ENCODE data around the gene PPCS. TPM values are rescaled to one million over a fixed set of nuclear protein-coding genes. Genes with fewer than 3 reads are reported as not detected.
A peak's percentile ranks its signal among the peaks of the same experiment; 100 is the strongest.

The PPCS gene
- total RNA-seq, 1 donor from 2014 or later: 40.0 TPM

DNA sequence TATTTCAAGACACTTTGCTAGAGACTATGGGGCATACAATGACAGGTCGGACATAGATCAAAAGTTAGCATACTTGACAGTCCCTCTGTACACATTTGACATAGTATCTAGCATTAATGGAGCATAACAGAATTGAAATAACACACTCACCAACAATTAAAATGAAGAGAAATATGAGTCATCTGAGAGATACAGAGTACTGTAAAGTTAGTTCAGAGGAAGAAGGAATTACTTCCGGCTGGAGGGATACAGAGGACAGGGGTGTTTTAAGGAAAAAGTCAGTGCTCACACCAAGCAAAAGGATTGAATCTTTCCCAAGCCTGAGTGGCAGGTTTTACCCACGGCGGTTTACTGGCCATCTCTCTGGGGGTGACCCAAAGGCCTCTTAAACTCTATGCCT is 3.0 kb upstream of the PPCS start:
- Mint-ChIP-seq H3K4me3 (no peak overlapping the region), H3K27ac (no peak overlapping the region), H3K4me1 (peaks cover 20% of the 10 kb centered on the region), H3K9me3 (no peaks in the 10 kb centered on the region), H3K36me3 (peaks cover 5% of the 10 kb centered on the region), H3K27me3 (ENCODE audit: low read depth) (no peaks in the 10 kb centered on the region)
- TF ChIP-seq, protein P1, sequence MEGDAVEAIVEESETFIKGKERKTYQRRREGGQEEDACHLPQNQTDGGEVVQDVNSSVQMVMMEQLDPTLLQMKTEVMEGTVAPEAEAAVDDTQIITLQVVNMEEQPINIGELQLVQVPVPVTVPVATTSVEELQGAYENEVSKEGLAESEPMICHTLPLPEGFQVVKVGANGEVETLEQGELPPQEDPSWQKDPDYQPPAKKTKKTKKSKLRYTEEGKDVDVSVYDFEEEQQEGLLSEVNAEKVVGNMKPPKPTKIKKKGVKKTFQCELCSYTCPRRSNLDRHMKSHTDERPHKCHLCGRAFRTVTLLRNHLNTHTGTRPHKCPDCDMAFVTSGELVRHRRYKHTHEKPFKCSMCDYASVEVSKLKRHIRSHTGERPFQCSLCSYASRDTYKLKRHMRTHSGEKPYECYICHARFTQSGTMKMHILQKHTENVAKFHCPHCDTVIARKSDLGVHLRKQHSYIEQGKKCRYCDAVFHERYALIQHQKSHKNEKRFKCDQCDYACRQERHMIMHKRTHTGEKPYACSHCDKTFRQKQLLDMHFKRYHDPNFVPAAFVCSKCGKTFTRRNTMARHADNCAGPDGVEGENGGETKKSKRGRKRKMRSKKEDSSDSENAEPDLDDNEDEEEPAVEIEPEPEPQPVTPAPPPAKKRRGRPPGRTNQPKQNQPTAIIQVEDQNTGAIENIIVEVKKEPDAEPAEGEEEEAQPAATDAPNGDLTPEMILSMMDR (IDR thresholded peaks at IDR 0.05; ENCODE audit: unreplicated experiment): no peak
- DNase-seq (ENCODE audit: low spot score in 2 of 2, unreplicated experiment in 2 of 2): no peak

DNA sequence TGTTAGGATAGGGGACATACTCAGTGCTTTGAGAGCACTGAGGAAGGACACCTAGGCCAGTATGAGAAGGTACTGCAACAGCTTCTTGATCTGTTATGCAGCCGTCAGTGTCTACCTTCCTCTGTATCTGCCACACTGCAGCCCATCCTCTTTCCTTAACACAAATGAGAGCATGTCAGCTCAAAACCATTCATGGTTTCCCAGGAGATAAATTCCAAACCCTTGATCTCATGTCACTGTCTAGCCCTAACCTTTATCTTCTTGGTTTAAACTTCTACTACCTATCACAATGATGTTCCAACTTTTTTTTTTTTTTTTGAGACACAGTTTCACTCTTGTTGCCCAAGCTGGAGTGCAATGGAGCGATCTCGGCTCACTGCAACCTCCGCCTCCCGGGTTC is 1.9 kb upstream of the PPCS start:
- Mint-ChIP-seq H3K4me3 (no peak overlapping the region), H3K27ac (no peak overlapping the region), H3K4me1 (peaks cover 20% of the 10 kb centered on the region), H3K36me3 (peaks cover 8% of the 10 kb centered on the region), H3K9me3 (no peaks in the 10 kb centered on the region), H3K27me3 (ENCODE audit: low read depth) (no peaks in the 10 kb centered on the region)
- TF ChIP-seq, protein P1 (IDR thresholded peaks at IDR 0.05; ENCODE audit: unreplicated experiment): no peak
- no peak for DNase-seq (ENCODE audit: low spot score in 2 of 2, unreplicated experiment in 2 of 2)

DNA sequence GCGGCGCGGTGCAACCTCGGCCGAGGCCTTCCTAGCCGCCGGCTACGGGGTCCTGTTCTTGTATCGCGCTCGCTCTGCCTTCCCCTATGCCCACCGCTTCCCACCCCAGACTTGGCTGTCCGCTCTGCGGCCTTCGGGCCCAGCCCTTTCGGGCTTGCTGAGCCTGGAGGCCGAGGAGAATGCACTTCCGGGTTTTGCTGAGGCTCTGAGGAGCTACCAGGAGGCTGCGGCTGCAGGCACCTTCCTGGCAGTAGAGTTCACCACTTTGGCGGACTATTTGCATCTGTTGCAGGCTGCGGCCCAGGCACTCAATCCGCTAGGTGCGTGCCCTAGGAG is 379 bp downstream of the PPCS start:
- peaks cover 14% of the 10 kb centered on the region for H3K36me3 Mint-ChIP-seq
- H3K9me3 Mint-ChIP-seq: no peaks in the 10 kb centered on the region
- H3K27me3 Mint-ChIP-seq (ENCODE audit: low read depth): no peaks in the 10 kb centered on the region
- H3K27ac Mint-ChIP-seq: peak overlapping the region; percentile 98
- H3K4me3 Mint-ChIP-seq: peak overlapping the region; percentile 96
- DNase-seq (ENCODE audit: low spot score in 2 of 2, unreplicated experiment in 2 of 2): peak in 1 of 2 experiments; percentile 25
- H3K4me1 Mint-ChIP-seq: peaks cover 20% of the 10 kb centered on the region
- TF ChIP-seq, protein P1 (IDR thresholded peaks at IDR 0.05; ENCODE audit: unreplicated experiment): no peak

DNA sequence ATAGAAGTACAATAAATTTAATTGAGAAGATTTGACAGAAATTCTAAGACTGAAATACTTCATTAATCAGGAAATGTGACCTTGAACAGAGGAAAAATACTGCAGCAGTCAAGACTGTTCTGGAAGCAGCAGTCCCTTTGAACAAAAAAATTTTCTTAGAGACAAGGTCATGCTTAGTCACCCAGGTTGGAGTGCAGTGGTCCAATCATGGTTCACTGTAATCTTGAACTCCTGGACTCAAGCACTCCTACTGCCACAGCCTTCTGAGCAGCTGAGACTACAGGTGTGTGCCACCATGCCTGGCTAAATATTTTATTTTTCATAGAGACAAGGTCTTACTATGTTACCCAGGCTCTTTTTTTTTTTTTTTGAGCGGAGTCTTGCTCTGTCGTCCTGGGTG is 4.9 kb downstream of the PPCS start:
- TF ChIP-seq, protein P1 (IDR thresholded peaks at IDR 0.05; ENCODE audit: unreplicated experiment): no peak
- no peaks in the 10 kb centered on the region for H3K9me3 Mint-ChIP-seq
- H3K27me3 Mint-ChIP-seq (ENCODE audit: low read depth): no peaks in the 10 kb centered on the region
- H3K27ac Mint-ChIP-seq: no peak overlapping the region
- no peak for DNase-seq (ENCODE audit: low spot score in 2 of 2, unreplicated experiment in 2 of 2)
- peaks cover 14% of the 10 kb centered on the region for H3K36me3 Mint-ChIP-seq
- no peak overlapping the region for H3K4me3 Mint-ChIP-seq
- peaks cover 31% of the 10 kb centered on the region for H3K4me1 Mint-ChIP-seq

DNA sequence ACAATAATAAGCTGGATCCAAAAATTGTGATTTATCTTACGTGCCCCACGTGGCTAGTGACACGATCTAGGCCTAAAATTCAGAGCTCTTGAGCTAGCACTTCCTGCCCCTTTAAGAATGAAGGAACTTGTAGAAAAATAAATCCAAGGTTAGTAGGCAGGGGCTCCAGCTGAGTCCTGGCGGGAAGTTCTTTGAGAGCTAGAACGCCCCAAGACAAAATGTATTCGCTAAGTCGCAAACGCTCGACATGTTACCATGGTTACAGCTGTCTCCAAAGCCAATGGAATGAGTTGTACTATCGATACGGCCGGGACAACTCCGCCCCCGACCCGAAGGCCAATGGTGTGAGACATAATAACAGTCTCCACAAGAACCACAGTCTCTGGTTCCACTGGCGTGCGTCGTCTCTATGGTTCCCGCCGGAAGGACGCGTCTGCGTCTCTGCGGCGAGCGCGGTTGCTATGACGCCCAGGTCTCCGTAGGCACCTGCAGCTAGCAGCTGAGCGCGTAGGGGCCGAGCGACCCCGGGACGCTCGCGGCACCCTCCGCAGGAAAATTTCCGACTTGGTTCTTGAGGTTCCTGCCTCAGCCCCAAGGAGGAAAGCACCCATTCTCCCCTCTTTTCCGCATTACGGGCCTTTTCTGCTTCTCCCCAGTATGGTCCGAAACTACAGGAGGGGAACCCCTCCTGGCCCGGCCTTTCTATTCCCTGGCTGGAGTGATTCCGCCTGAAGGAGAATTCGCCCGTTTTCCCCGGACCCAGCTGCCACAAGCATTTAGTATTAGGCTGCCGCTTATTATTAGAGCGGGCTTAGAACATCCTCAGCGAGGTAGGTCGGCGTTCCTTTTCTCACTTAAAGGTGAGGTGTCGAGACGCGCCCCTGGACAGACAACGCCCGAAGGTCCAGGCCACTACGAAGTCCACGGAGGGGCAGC is 6.8 kb downstream of the PPCS start, which contains the start of gene CCDC30:
Gene CCDC30, plus strand, starts transcription at position 459 of the 936 bp plus-strand sequence. CDS start 17,266 bp downstream, outside the sequence.
- peaks cover 10% of the 10 kb centered on the region for H3K36me3 Mint-ChIP-seq
- peaks cover 19% of the 10 kb centered on the region for H3K4me1 Mint-ChIP-seq
- TF ChIP-seq, protein P1 (IDR thresholded peaks at IDR 0.05; ENCODE audit: unreplicated experiment): no peak
- H3K4me3 Mint-ChIP-seq: peak within 1 kb of the TSS; percentile 83
- H3K9me3 Mint-ChIP-seq: no peaks in the 10 kb centered on the region
- DNase-seq (ENCODE audit: low spot score in 2 of 2, unreplicated experiment in 2 of 2): peak; percentile 87 to 91
- peak within 1 kb of the TSS; percentile 62 for H3K27ac Mint-ChIP-seq
- no peaks in the 10 kb centered on the region for H3K27me3 Mint-ChIP-seq (ENCODE audit: low read depth)

All from mesothelial cell of epicardium (in vitro differentiated cells).